IMR-90 (cell line): ENCODE results near the gene LARP1B. TPM values are rescaled to one million over a fixed set of nuclear protein-coding genes. Genes with fewer than 3 reads are reported as not detected.

ENCODE experiments used
- ATAC-seq: fragments of 200-7000 bp; cut with Tn5 transposase; 2 replicates; pipeline ENCODE4 v1.9.1; 2020; ENCODE audit warnings: low read depth, mild to moderate bottlenecking, moderate library complexity
- BruUV-seq: library from RNA; stranded (reverse); fragments of 400-500 nt; replicated peaks from 2 replicates; lab custom pipeline; 2021; lab: Mats Ljungman, UMichigan
- CTCF ChIA-PET: fragments of 300-600 bp; formaldehyde crosslinking; extraction: SDS; loops from one replicate; lab custom pipeline; 2021; ENCODE audit warnings: antibody characterized with exemption; lab: Yijun Ruan, JAX
- POLR2A ChIA-PET: fragments of 300-600 bp; sonication (Branson Sonifier 250); formaldehyde crosslinking; loops from one replicate; lab custom pipeline; 2022; ENCODE audit warnings: antibody characterized with exemption; ENCODE audit not compliant: unreplicated experiment; lab: Charles Lee
- DNase-seq: peaks from one replicate; pipeline ENCODE4 v3.0.0; 2013
- H2AFZ ChIP-seq: replicated peaks from 2 replicates; pipeline ENCODE3; 2013; ENCODE audit warnings: low read length, mild to moderate bottlenecking; ENCODE audit not compliant: poor library complexity
- H2AK5ac ChIP-seq: 2 replicates; pipeline ENCODE4 v1.6.1; 2013; ENCODE audit warnings: low read depth, low read length, inconsistent platforms
- H2AK9ac ChIP-seq: replicated peaks from 2 replicates; pipeline ENCODE3; 2013; ENCODE audit warnings: mild to moderate bottlenecking, low read depth, low read length, moderate library complexity; ENCODE audit not compliant: poor library complexity
- H2BK120ac ChIP-seq: 2 replicates; pipeline ENCODE4 v1.6.1; 2013; ENCODE audit warnings: low read depth, low read length, inconsistent platforms
- H2BK15ac ChIP-seq: 3 replicates; pipeline ENCODE4 v1.6.1; 2013; ENCODE audit warnings: low read depth, low read length, inconsistent platforms
- H2BK20ac ChIP-seq: 2 replicates; pipeline ENCODE4 v1.6.1; 2013; ENCODE audit warnings: low read depth, mild to moderate bottlenecking, inconsistent platforms, low read length, moderate library complexity
- H2BK5ac ChIP-seq: 2 replicates; pipeline ENCODE4 v1.6.1; 2013; ENCODE audit warnings: mild to moderate bottlenecking, low read depth, low read length, inconsistent platforms; ENCODE audit not compliant: poor library complexity, severe bottlenecking
- H3K14ac ChIP-seq: replicated peaks from 2 replicates; pipeline ENCODE4 v1.6.1; 2013; ENCODE audit warnings: low read depth, low read length, inconsistent platforms
- H3K18ac ChIP-seq: 2 replicates; pipeline ENCODE4 v1.6.1; 2013; ENCODE audit warnings: low read depth, low read length, control low read depth
- H3K23ac ChIP-seq: 2 replicates; pipeline ENCODE4 v1.6.1; 2013; ENCODE audit warnings: low read depth, low read length, inconsistent platforms
- H3K27ac ChIP-seq: 2 replicates; pipeline ENCODE4 v1.5.1; 2013; ENCODE audit warnings: mild to moderate bottlenecking, control low read depth, low read length; ENCODE audit not compliant: insufficient read depth
- H3K27me3 ChIP-seq: 2 replicates; pipeline ENCODE4 v1.6.1; 2013; ENCODE audit warnings: low read length; ENCODE audit not compliant: control insufficient read depth, insufficient read depth
- H3K36me3 ChIP-seq: 2 replicates; pipeline ENCODE4 v1.6.1; 2013; ENCODE audit warnings: low read length, mixed read lengths; ENCODE audit not compliant: control insufficient read depth, insufficient read depth
- H3K4ac ChIP-seq: 2 replicates; pipeline ENCODE4 v1.6.1; 2013; ENCODE audit warnings: low read depth, low read length, inconsistent platforms
- H3K4me1 ChIP-seq: 2 replicates; pipeline ENCODE4 v1.6.1; 2013; ENCODE audit warnings: low read length, mixed read lengths; ENCODE audit not compliant: control insufficient read depth, insufficient read depth
- H3K4me2 ChIP-seq: 2 replicates; pipeline ENCODE4 v1.6.1; 2013; ENCODE audit warnings: low read depth, mild to moderate bottlenecking, control low read depth, low read length, moderate library complexity
- H3K4me3 ChIP-seq: 2 replicates; pipeline ENCODE4 v1.5.1; 2013; ENCODE audit warnings: low read depth, mild to moderate bottlenecking, control low read depth, low read length, moderate library complexity; ENCODE audit not compliant: insufficient read depth
- H3K56ac ChIP-seq: 2 replicates; pipeline ENCODE4 v1.6.1; 2013; ENCODE audit warnings: low read length, inconsistent platforms; ENCODE audit not compliant: insufficient read depth; ENCODE audit errors: extremely low read depth
- H3K79me1 ChIP-seq, 2 experiments: 2 replicates each; pipeline ENCODE4 v1.6.1; 2013; ENCODE audit warnings: low read length in 2 of 2, inconsistent platforms in 1 of 2, low read depth in 1 of 2
- H3K9ac ChIP-seq: 2 replicates; pipeline ENCODE4 v1.6.1; 2013; ENCODE audit warnings: low read depth, low read length, control low read depth
- H3K9me1 ChIP-seq: 2 replicates; pipeline ENCODE4 v1.6.1; 2013; ENCODE audit warnings: low read length, inconsistent platforms; ENCODE audit not compliant: insufficient read depth
- H3K9me3 ChIP-seq: 2 replicates; pipeline ENCODE4 v1.6.1; 2013; ENCODE audit warnings: low read length; ENCODE audit not compliant: control insufficient read depth, insufficient read depth
- H4K20me1 ChIP-seq: 2 replicates; pipeline ENCODE4 v1.6.1; 2013; ENCODE audit warnings: low read length, inconsistent platforms; ENCODE audit not compliant: insufficient read depth
- H4K5ac ChIP-seq: 2 replicates; pipeline ENCODE4 v1.6.1; 2013; ENCODE audit warnings: mild to moderate bottlenecking, low read depth, low read length, control low read depth
- H4K8ac ChIP-seq, 2 experiments: 2 replicates each; pipeline ENCODE4 v1.6.1; 2013; ENCODE audit warnings: low read depth in 2 of 2, low read length in 2 of 2, control low read depth in 1 of 2, inconsistent platforms in 1 of 2
- H4K91ac ChIP-seq: 2 replicates; pipeline ENCODE4 v1.6.1; 2013; ENCODE audit warnings: low read depth, low read length, inconsistent platforms; ENCODE audit not compliant: insufficient read depth
- CEBPB ChIP-seq: IDR thresholded peaks from 2 replicates; pipeline ENCODE4 v1.6.1; 2012; ENCODE audit warnings: low read depth, low read length, improper control_type of control experiment
- FOS ChIP-seq: fragments of 150-350 bp; IDR thresholded peaks from 2 replicates; pipeline ENCODE4 v1.6.1; 2016; ENCODE audit warnings: low read depth, low read length
- MAZ ChIP-seq: IDR thresholded peaks from 2 replicates; pipeline ENCODE4 v1.6.1; 2012; ENCODE audit warnings: low read depth, mild to moderate bottlenecking, low read length, improper control_type of control experiment, moderate library complexity, borderline replicate concordance
- RAD21 ChIP-seq: IDR thresholded peaks from 2 replicates; pipeline ENCODE4 v1.6.1; 2012; ENCODE audit warnings: low read length, improper control_type of control experiment
- WGBS, 2 experiments: methylation state at CpG; one replicate each; pipeline versions ENCODE4 v1.1.5 to v1.1.7; 2013; ENCODE audit warnings: missing lambda C conversion rate in 2 of 2; ENCODE audit not compliant: insufficient read length in 1 of 2; ENCODE audit errors: extremely low coverage in 2 of 2; 5-methylcytosine and 5-hydroxymethylcytosine counted together
- dilution Hi-C: fragments of 300-500 bp; cut with HindIII; formaldehyde crosslinking; loops from one replicate; pipeline ENCODE4 v1.14.3; 2018; ENCODE audit warnings: low sequenced_read_pairs; ENCODE audit not compliant: unreplicated experiment
- in situ Hi-C: fragments of 300-500 bp; cut with MboI; formaldehyde crosslinking; loops from 3 replicates; pipeline ENCODE4 v1.14.3; 2019; ENCODE audit warnings: low sequenced_read_pairs, inconsistent platforms, mixed read lengths
- intact Hi-C: fragments of 100-400 bp; cut with micrococcal nuclease; formaldehyde crosslinking; loops from 2 replicates; pipeline ENCODE4 v1.10.0; 2022
- polyA plus RNA-seq, 3 experiments: library from polyadenylated mRNA; depleted of rRNA; stranded (reverse); fragments of >200 nt; gene quantifications; 2 replicates each; pipeline ENCODE4 v1.2.3, GENCODE V29; 2012; ENCODE audit warnings: low replicate concordance in 1 of 3
- total RNA-seq: library from RNA; depleted of rRNA; stranded (reverse); fragments of >200 nt; gene quantifications from 2 replicates; pipeline ENCODE4 v1.2.3, GENCODE V29; 2012

LARP1B gene
- total and polyA plus RNA-seq, 2 of the 4 experiments (the other 2 are of a cell fraction), result 8.8 to 11.1 TPM

GRCh38 chr4:128166982-128167381 is 105.9 kb downstream of the LARP1B start:
- H3K9ac ChIP-seq, result no peak overlapping the region
- H2AK5ac ChIP-seq, result no peak overlapping the region
- dilution Hi-C loops (no loop called here), in situ Hi-C loops (no loop called here), intact Hi-C loops (no loop called here)
- no peak overlapping the region for H3K4me3 ChIP-seq
- ChIA-PET POLR2A (no interaction called here), CTCF (no interaction called here)
- no peaks in the 10 kb centered on the region for H3K27me3 ChIP-seq
- no peak overlapping the region for H2AK9ac ChIP-seq
- no peak overlapping the region for H2BK15ac ChIP-seq
- H3K4me2 ChIP-seq, result no peak overlapping the region
- TF ChIP-seq MAZ (no peak), CEBPB (no peak), FOS (no peak), RAD21 (no peak)
- peak overlapping the region; percentile 50 for H2BK5ac ChIP-seq
- H2BK20ac ChIP-seq, result no peak overlapping the region
- no TSS peak for BruUV-seq
- WGBS, 2 experiments, result no CpG with 5 or more reads among the region's 2 CpGs
- no peak overlapping the region for H2BK120ac ChIP-seq
- H4K5ac ChIP-seq, result no peak overlapping the region
- H3K4ac ChIP-seq, result no peak overlapping the region
- no peaks in the 10 kb centered on the region for H3K9me3 ChIP-seq
- no peak overlapping the region for H3K56ac ChIP-seq
- ATAC-seq (no peak), DNase-seq (no peak)
- H3K14ac ChIP-seq, result no peak overlapping the region
- H4K8ac ChIP-seq, result no peak overlapping the region
- H3K23ac ChIP-seq, result no peak overlapping the region
- no peak overlapping the region for H3K27ac ChIP-seq
- H4K91ac ChIP-seq, result no peak overlapping the region
- no peaks in the 10 kb centered on the region; a peak in 2 of 4 replicates for H3K79me1 ChIP-seq
- no peak overlapping the region for H3K18ac ChIP-seq
- H3K4me1 ChIP-seq, result peaks cover 5% of the 10 kb centered on the region
- no peaks in the 10 kb centered on the region for H3K9me1 ChIP-seq
- no peaks in the 10 kb centered on the region; the same call in 1 of the 2 replicates for H3K36me3 ChIP-seq
- no peaks in the 10 kb centered on the region for H4K20me1 ChIP-seq
- no peak overlapping the region for H2AFZ ChIP-seq
